GM19372 (cell line): Measurements from ENCODE around the gene PSMC3.
A peak's percentile ranks its signal among the peaks of the same experiment; 100 is the strongest.

Source experiments
- ATAC-seq: cut with Tn5 transposase; IDR thresholded peaks from one replicate; pipeline ENCODE4 v1.9.1; 2021; ENCODE audit warnings: mild to moderate bottlenecking, low read depth, moderate library complexity; ENCODE audit not compliant: unreplicated experiment

The PSMC3 gene

DNA sequence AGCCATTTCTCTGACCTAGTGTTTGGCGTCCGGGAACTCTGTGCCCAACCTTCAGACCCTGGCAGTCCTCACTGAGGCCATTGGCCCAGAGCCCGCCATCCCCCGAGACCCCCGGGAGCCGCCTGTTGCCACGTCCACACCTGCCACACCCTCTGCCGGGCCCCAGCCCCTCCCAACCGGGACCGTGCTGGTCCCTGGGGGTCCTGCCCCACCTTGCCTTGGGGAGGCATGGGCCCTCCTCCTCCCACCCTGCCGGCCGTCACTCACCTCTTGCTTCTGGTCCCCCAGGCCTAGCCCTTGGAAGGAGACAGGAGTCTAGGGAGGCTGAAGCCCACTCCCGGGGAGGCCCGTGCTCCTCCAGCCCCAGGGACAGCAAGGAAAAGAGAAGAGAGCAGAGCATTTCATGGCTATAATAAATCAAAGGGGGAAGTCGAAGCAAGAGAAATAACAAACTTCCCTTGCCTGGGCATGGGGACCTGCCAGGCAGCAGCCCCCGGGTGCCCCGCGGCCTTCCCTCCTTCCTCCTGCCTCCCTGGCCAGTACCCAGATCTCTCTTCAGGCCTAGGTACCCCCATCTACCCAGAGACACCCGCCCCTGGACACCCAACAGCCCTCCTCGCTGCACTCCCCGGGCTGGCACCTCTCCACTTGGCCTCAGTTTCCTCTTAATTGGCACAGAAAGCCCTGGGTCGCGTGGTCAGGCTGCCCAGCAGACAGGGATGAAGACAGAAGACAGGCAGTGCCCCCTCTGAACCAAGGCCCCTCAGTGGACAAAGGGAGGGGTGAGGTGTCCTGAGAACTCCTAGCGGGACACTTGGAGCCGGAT lies 30.8 kb downstream of the PSMC3 start:
- no peak for ATAC-seq

DNA sequence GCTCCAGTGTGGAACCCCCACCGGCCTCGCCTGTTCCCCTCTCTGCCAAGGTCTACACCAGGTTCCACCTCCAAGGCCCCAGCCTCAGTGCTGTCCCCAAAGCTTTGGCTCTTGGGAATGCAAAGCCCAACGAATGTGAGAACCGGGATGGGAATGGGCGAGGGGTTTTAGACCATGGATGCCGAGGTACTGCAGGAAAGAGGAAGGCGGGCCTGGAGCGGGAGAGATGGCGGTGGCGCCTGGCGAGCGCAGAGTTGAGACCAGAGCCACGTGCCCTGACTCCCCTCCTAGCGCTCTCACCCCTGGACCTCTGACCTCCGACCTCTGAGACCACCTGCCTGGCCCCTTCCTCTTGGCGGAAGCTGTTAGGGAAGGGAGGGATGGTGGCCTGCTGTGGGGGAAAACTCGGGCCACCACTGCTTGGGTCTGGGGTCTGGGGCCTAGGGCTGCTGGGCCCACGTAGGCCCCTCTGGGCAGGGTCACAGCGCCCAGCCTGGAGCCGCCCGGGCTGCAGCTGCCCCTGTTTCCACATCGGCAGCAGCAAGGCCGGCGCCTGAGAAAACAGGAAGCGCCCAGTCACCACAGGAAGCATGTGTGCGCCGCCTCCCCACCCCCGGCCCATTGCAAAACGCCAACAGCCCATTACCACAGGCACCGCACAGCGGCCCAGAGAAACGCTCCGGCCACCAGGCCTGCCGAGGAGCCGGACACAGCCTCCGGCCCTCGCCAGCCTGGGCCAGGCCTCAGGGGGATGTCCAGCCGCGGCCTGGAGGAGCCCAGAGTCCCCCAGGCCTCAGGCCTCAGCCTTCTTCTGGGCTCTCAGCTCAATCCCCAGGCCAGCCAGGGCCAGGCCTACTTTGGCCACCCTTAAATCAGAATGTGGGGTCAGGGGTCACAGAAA lies 31.7 kb downstream of the PSMC3 start:
- ATAC-seq = peak; percentile 50

DNA sequence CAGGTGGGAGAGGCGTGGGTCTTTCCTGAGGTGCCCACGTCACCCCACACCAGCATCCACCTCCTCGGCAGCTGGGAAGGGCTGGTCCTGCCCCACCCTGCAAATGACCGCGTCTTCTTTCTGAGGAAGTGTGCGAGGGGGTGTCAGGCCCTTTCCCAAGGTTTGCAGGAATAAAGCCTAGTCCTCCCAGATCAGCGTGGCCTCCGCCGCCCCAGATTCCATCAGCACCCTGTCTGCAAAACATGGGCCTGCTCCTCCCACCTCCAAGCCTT lies 32.3 kb downstream of the PSMC3 start:
- ATAC-seq = no peak

DNA sequence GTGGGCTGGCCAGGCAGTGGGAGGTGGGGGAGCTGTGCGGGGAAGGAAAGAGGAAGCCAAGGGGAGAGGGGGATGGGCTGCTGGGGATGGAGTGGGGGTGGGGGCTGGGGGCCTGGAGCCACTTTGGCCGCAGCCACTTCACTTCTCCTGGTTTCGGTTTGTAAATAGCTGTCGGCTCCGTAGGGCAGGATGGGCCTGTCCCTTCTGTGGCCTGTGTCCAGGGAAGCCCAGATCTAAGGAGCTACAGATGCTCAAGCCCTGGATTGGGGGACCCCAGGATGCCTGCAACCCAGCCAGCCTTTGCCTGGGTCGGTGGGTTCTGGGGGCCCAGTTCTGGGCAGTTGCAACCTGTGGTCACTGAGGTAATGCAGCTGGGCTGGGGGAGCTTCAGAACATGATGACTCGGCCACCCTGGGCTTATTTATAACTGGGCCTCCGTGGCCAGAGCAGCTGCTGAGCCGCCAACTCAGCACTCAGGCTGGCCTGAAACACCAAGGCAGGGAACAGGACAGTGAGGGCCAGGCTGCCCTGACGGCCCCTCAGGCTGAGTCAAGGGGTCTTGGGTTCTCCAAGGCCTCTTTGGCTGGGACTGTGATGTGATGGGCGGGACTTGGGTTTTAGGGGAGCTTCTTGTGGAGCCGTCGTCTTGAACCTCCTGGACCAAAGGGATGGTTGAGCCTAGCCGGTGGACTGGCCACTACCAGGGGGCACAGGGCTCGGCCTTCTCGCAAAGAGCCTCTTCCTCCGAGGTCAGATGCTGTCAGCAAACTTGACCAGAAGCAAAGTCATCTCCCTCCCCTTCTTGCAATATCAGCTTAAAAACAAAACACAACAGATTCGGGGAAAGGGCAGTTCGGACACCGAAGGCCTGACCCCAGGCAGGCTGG lies 32.8 kb downstream of the PSMC3 start:
- ATAC-seq = no peak

DNA sequence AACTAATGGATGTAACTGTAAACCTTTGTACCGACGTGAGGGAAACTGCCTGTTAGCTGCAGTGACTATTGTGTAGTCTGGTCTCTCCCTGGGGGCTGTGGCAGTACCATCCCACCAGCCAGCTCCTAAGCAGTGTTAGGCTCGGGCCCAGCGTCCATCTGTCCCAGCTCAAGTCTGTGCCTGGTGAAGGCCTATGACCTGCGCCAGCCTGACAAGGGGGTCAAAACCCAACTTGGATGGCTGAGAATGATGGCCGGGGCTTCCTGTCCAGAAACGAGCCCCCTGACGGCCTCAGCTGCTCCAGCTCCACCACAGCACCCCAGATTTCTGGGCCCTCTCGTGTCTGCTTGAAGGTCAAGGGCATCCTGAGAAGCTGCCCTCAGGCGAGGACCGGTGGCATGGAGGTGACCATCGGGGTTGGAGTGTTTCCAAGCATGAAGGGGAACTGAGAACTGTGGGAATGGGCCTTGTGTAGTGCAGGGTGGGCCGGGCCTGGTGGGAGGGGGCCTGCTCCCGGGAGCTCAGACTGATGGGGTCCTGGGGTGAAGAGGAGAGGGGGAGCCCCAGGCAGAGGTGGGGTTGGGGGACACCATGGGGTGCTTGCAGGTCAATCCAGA lies 33.6 kb downstream of the PSMC3 start:
- ATAC-seq = no peak

DNA sequence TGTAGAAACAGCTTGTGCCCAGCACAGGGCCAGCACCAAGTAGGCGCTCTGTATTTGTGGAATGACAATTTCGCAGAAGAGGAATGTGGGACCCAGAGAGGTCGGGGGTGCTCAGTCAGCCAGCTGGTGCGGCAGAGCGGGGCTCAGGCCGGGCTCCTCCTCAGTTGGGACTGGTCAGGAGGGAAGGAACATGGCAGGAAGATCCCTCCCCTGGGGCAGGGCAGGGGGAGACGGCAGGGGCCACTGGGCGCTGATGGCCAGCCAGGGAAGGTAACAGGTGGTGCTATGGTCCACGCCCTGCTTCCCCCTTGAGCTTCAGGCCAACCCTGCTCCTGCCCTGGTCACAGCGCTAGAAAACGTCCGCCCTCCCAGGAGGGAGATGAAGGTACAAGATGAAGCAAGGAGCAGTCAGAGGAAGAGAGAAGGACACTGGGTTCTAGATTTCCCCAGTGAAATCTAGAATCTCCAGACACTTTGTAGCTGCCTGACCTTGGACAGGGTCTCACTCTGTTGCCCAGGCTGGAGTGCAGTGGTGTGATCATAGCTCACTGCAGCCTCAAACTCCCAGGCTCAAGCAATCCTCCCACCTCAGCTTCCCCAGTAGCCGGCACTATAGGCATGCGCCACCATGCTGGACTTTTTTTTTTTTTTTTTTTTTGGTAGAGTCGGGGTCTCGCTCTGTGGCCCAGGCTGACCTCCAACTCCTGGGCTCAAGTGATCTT lies 34.4 kb downstream of the PSMC3 start:
- no peak for ATAC-seq

DNA sequence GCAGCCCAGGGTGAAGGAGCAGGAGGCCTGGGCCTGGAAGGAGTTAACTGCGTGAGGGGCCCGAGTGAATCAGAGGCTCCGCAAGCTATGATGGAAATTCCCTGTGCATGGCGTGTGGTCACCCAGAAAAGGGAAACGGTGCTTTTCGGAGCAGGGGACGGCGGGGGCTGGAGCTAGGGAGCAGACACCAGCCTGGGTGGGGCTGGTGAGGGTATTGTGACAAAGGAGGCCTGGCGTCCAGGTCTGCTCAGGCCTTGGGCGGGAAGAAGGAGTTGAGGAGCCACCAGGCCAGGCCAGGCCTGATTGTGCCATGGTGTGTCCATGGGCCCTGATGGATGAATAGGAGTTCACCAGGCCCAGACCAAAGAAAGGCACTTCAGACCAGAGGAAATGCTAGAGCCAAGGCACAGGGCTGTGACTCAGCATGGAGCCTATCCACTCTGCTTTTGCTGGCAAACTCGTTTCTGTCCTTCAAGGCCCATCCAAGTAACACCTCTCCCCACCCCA lies 35.1 kb downstream of the PSMC3 start:
- ATAC-seq = no peak

DNA sequence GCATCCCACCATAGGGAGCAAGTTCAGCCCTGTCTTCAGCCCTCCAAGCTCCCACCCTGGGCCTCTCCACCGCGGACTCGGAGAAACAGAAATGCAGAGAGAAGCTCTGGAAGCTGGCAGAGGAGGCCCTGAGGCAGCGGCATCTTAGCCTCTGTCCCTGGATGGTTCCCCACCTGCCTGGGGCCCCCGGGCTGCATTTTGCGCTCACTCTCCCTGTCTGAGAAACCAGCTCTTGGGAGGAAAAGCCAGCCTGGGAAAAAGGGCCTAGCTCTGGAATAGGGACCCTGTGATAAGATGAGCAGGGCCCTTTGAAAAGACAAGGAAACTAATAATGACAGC lies 35.8 kb downstream of the PSMC3 start:
- ATAC-seq = no peak

DNA sequence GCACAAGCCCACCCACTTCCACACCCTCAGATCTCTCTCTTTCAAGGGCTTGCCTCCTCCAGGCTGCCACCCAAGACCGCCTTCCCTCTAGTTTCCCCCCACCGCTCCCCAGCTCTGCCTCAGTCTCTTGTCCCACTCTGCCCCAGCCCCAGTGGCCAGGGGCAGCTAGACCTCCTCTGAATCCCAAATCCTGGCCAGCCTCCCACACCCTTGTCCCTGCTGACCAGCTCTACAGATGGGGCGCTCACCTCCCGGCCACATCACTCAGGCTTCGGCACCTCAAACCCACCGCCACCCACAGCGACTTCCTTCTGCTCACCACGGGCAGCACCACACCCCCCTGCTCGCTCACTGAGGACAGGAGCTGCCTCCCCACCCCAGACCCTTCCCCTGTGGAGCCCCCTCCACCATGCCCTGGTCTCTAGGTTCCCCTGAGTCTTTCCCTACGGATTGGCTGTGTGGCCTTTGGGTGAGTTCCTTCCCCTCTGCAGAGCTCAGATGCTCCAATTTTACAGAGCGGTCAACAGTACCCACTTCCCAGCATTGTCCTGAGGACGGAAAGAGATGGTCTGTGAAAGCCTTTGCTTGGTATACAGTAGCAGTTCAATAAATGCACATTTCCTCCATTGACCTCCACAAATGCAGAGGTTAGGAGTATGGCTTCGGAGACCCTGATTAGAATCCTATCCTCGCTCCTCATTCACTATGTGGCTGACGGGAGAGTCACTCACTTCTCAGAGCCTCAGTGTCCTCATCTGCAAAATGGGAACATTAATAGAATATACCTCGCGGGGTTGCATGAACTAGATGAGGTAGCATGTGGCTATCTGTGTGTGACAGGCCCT lies 36.4 kb downstream of the PSMC3 start:
- no peak for ATAC-seq

DNA sequence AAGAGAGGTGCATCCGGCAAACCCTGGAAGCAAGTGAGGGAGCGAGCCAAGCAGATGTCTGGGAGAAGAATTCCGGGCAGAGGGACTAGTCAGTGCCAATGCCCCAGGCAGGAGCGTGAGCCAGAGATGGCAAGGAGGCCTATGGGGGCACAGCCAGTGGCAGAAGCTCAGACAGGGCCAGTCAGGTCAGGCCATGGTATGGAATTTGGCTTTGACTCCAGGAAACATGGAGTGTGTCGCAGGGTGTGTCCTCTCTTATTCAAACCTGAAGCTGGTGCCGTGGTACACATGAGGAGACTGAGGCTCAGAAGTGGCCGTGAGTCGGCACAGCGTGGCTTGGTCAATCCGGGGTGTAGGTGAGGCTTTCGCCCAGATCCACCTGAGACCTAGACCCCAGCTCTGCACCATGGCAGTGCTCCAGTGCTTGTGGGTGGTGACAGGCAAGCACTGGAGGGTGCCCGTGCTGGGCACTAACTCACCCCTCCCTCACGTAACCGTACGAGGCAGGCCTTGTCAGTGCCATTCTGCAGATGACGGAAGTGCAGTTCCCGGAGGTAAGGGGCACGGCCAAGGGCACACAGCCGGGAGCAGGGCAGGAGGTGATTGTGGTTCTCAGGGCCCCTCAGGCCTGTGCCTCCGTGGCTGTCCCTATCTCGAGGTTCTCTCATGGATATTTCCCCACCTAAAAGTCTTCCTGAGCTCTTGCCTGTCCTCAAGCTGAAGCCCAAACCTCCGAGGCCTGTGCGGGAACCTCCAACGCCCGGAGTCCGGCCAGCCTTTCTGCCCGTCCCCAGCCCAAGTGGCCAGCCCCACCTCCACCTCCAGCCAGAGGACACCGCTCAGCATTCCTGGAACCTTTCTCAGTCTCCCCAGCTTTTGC lies 37.3 kb downstream of the PSMC3 start:
- no peak for ATAC-seq

DNA sequence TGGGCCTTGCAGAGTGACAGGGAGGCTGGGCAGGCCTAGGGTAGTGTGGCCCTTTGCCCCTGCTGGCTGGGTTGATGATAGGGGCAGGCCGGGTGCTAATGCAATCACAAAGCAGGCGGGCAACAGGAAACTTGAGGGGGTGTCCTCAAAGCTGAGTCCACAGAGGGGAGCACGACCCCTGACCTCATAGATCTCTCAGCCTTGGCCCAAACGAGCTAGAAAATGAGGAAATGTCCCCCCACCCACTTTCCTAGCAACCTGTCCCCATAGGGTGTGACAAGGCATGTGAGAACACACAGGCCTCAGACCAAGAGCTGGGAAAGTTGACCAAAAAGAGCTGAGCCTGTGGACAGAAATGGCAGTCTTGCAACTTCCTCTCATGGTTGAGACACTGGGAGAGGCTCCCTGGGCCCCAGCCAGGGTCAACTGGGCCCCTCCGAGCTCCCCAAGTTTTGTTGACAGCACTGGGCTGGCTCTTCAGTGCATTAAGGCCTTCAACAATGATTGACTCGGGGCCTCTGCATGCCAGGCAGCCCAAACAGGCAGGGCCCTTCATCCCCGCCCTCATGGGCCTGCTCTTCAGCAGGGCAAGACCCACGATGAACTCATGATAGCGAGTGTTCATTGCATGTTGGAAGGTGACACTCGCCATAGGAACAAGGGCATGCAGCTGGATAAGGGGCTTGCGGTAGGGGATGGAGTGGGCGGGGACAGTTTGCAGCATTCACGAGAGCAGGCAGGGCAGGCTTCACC lies 38.1 kb downstream of the PSMC3 start:
- ATAC-seq = no peak

DNA sequence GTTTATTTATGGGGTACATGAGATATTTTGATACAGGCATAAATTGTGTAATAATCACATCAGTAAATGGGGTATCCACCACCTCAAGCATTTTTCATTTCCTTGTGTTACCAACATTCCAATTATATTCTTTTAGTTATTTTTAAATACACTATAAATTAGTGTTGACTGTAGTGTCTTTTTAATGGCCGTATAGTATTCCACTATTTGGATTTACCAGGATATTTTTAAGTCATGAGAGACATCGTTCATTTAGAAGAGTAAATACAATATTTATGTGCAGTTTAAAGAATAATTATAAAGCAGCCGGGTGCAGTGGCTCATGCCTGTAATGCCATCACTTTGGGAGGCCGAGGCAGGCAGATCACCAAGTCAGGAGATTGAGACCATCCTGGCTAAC lies 41.7 kb downstream of the PSMC3 start:
- ATAC-seq = no peak

DNA sequence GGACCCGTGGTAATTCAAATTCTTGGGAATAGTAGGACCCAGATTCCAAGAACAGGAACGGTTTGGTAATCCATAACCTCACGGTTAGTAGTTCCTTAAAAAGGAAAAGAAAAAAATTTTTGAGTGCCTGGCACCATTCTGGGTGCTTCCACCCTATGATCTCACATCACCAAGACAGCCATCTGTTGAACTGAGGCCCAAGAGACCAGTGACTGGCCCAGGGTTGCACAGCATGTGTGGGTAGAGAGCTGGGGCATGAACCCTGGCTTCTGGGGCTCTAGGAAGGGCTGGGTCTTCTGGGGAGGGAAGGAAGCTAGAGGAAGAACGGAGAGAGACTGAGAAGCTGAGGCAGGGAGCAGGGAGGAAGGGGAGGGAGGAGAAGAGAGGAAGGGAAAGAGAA lies 43.2 kb downstream of the PSMC3 start:
- ATAC-seq = no peak

DNA sequence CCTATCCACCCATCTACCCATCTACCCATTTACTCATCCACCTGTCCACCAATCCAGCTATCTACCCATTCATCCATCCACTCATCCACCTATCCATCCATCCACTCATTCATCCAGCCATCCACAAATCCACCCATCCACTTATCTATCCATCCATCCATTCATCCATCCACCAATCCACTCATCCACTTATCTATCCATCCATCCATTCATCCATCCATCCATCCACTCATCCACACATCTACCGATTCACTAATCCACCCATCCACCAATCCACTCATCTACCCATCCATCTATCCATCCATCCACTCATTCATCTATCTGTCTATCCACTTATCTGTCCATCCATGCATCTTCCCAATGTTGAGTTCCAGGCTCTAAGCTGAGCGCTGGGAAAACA lies 46.2 kb downstream of the PSMC3 start:
- no peak for ATAC-seq

DNA sequence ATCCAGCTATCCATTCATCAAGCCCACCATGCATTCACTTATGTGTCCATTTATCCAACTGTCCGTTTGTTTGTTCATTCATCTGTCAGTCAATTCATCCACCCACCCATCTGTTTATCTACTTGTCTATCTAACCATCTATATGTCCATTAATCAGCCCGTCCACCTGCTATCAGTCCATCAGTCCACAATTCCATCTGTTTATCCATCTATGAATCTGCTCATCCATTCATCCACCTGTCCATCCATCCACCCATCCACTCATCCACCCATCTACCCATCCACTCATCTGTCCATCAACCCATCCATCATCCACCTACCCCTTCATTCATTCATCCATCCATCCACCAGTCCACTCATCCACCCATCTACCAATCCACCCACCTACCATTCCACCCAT lies 46.9 kb downstream of the PSMC3 start:
- ATAC-seq = no peak

DNA sequence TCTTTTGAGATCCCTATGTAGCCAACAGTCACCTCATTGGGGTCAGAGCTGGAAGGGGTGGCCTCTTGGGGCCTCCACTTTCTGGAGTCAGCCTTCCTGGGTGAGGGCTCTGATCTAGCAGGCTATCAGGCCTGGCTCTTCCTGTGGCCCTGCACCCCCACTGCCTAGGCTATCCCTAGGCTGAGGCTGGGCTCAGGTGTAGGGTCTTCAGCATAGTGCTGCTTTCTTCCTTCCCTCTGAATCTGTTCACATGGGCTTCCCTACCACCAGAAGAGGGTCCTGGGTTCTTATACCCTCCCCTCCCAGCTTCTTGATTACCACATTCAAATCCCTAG lies 47.4 kb downstream of the PSMC3 start:
- peak; percentile 11 for ATAC-seq
